ENCODE data around the gene TSEN34.
"Not testable (repeated sequence)": the region's sequence is repeated elsewhere in the genome, so short reads cannot be mapped to it uniquely, and the experiment has no call there.

The TSEN34 gene

GRCh38 chr19:54191811-54192453 lies 824 bp downstream of the TSEN34 start:
- Histone ChIP-seq H3K79me2 (ENCODE audit: insufficient read depth, low read length) (peaks cover 34% of the 10 kb centered on the region), H4K20me1 (ENCODE audit: insufficient read depth, low read length) (peaks cover 16% of the 10 kb centered on the region), H3K4me1 (ENCODE audit: insufficient read depth, low read length) (peaks cover 37% of the 10 kb centered on the region), H3K4me2 (ENCODE audit: insufficient read depth, low read length) (peak overlapping the region; percentile 88), H3K27ac (ENCODE audit: low read length) (peak overlapping the region; percentile 87), H3K27me3 (ENCODE audit: insufficient read depth, low read length, poor library complexity) (no peaks in the 10 kb centered on the region), H3K36me3 (ENCODE audit: insufficient read depth, low read length) (peaks cover 21% of the 10 kb centered on the region), H2AFZ (ENCODE audit: low read depth, low read length) (peak overlapping the region; percentile 59; the same call in 1 of the 2 replicates), H3K9ac (ENCODE audit: low read depth, low read length) (peak overlapping the region; percentile 79), H3K4me3 (ENCODE audit: low read depth in 1 of 2, low read length in 2 of 2) (peak overlapping the region; percentile 47 to 60; a peak in 3 of 4 replicates), H3K9me3 (ENCODE audit: insufficient read depth, low read length, severe bottlenecking) (no peaks in the 10 kb centered on the region)
- DNase-seq, result no peak
- ATAC-seq (ENCODE audit: insufficient read depth, low read depth), result no peak
- no peak for TF ChIP-seq CTCF (IDR thresholded peaks at IDR 0.05; ENCODE audit: borderline replicate concordance, extremely low read depth, low read length, poor library complexity, severe bottlenecking)
- TF ChIP-seq EZH2 (IDR thresholded peaks at IDR 0.05; ENCODE audit: borderline replicate concordance, low read depth, low read length, severe bottlenecking), result no peak

GRCh38 chr19:54193011-54193410 lies 1.9 kb downstream of the TSEN34 start:
- Histone ChIP-seq H3K4me3 (ENCODE audit: low read depth in 1 of 2, low read length in 2 of 2) (no peak overlapping the region), H3K4me2 (ENCODE audit: insufficient read depth, low read length) (no peak overlapping the region), H3K79me2 (ENCODE audit: insufficient read depth, low read length) (peaks cover 27% of the 10 kb centered on the region), H3K27ac (ENCODE audit: low read length) (no peak overlapping the region), H2AFZ (ENCODE audit: low read depth, low read length) (no peak overlapping the region), H3K9ac (ENCODE audit: low read depth, low read length) (peak overlapping the region; percentile 10; the same call in 1 of the 2 replicates), H3K36me3 (ENCODE audit: insufficient read depth, low read length) (peaks cover 15% of the 10 kb centered on the region), H3K9me3 (ENCODE audit: insufficient read depth, low read length, severe bottlenecking) (no peaks in the 10 kb centered on the region), H3K27me3 (ENCODE audit: insufficient read depth, low read length, poor library complexity) (no peaks in the 10 kb centered on the region), H3K4me1 (ENCODE audit: insufficient read depth, low read length) (peaks cover 28% of the 10 kb centered on the region), H4K20me1 (ENCODE audit: insufficient read depth, low read length) (peaks cover 14% of the 10 kb centered on the region)
- ATAC-seq (ENCODE audit: insufficient read depth, low read depth) (no peak), DNase-seq (no peak)
- TF ChIP-seq EZH2 (IDR thresholded peaks at IDR 0.05; ENCODE audit: borderline replicate concordance, low read depth, low read length, severe bottlenecking), result no peak
- no peak for TF ChIP-seq CTCF (IDR thresholded peaks at IDR 0.05; ENCODE audit: borderline replicate concordance, extremely low read depth, low read length, poor library complexity, severe bottlenecking)

- Histone ChIP-seq H4K20me1 (ENCODE audit: insufficient read depth, low read length) (peaks cover 14% of the 10 kb centered on the region), H3K36me3 (ENCODE audit: insufficient read depth, low read length) (peaks cover 15% of the 10 kb centered on the region), H3K4me1 (ENCODE audit: insufficient read depth, low read length) (peaks cover 21% of the 10 kb centered on the region), H3K79me2 (ENCODE audit: insufficient read depth, low read length) (peaks cover 17% of the 10 kb centered on the region)
- not testable (repeated sequence) for DNase-seq; ATAC-seq (ENCODE audit: insufficient read depth, low read depth); H3K27ac ChIP-seq (ENCODE audit: low read length); H2AFZ ChIP-seq (ENCODE audit: low read depth, low read length); H3K9ac ChIP-seq (ENCODE audit: low read depth, low read length); H3K4me2 ChIP-seq (ENCODE audit: insufficient read depth, low read length); H3K27me3 ChIP-seq (ENCODE audit: insufficient read depth, low read length, poor library complexity); H3K4me3 ChIP-seq (ENCODE audit: low read depth in 1 of 2, low read length in 2 of 2); H3K9me3 ChIP-seq (ENCODE audit: insufficient read depth, low read length, severe bottlenecking)
Observed at GRCh38 chr19:54194463-54194862, 3.4 kb downstream of the TSEN34 start.

- Histone ChIP-seq H3K4me1 (ENCODE audit: insufficient read depth, low read length) (peaks cover 30% of the 10 kb centered on the region), H3K4me3 (ENCODE audit: low read depth in 1 of 2, low read length in 2 of 2) (no peak overlapping the region), H3K9me3 (ENCODE audit: insufficient read depth, low read length, severe bottlenecking) (no peaks in the 10 kb centered on the region), H3K79me2 (ENCODE audit: insufficient read depth, low read length) (peaks cover 29% of the 10 kb centered on the region), H3K27ac (ENCODE audit: low read length) (no peak overlapping the region), H2AFZ (ENCODE audit: low read depth, low read length) (no peak overlapping the region), H3K4me2 (ENCODE audit: insufficient read depth, low read length) (no peak overlapping the region), H4K20me1 (ENCODE audit: insufficient read depth, low read length) (peaks cover 17% of the 10 kb centered on the region), H3K27me3 (ENCODE audit: insufficient read depth, low read length, poor library complexity) (no peaks in the 10 kb centered on the region), H3K9ac (ENCODE audit: low read depth, low read length) (no peak overlapping the region), H3K36me3 (ENCODE audit: insufficient read depth, low read length) (peaks cover 20% of the 10 kb centered on the region)
- ATAC-seq (ENCODE audit: insufficient read depth, low read depth), result no peak
- DNase-seq, result no peak
- TF ChIP-seq EZH2 (IDR thresholded peaks at IDR 0.05; ENCODE audit: borderline replicate concordance, low read depth, low read length, severe bottlenecking), result no peak
- TF ChIP-seq CTCF (IDR thresholded peaks at IDR 0.05; ENCODE audit: borderline replicate concordance, extremely low read depth, low read length, poor library complexity, severe bottlenecking), result no peak
Observed at GRCh38 chr19:54196536-54196935, 5.4 kb downstream of the TSEN34 start.

Measured in DND-41 (cell line).